WTC11 (cell line): ENCODE data around the gene FCHSD2. TPM values are rescaled to one million over a fixed set of nuclear protein-coding genes. Genes with fewer than 3 reads are reported as not detected.
A peak's percentile ranks its signal among the peaks of the same experiment; 100 is the strongest.

ENCODE experiments used
- ATAC-seq: fragments of 200-7000 bp; cut with Tn5 transposase; 2 replicates; pipeline ENCODE4 v1.10.0; 2021; ENCODE audit warnings: mild to moderate bottlenecking, moderate library complexity
- CTCF ChIA-PET: fragments of 300-600 bp; sonication (Branson Sonifier 250); formaldehyde crosslinking; loops from one replicate; lab custom pipeline; 2021; ENCODE audit warnings: antibody characterized with exemption; lab: Charles Lee
- POLR2A ChIA-PET: fragments of 350-600 bp; sonication (Branson Sonifier 250); formaldehyde crosslinking; loops from one replicate; lab custom pipeline; 2021; ENCODE audit warnings: antibody characterized with exemption; lab: Charles Lee
- DNase-seq: peaks from one replicate; pipeline ENCODE4 v3.0.0; 2021; ENCODE audit warnings: low spot score
- H3K27ac Mint-ChIP-seq: 2 replicates; pipeline ENCODE4 v1.8.0; 2021; ENCODE audit warnings: mixed read lengths
- H3K27me3 Mint-ChIP-seq: 2 replicates; pipeline ENCODE4 v1.8.0; 2021; ENCODE audit warnings: low read depth, mild to moderate bottlenecking, moderate library complexity, mixed read lengths
- H3K36me3 Mint-ChIP-seq: 2 replicates; pipeline ENCODE4 v1.8.0; 2021; ENCODE audit warnings: mixed read lengths
- H3K4me1 Mint-ChIP-seq: 2 replicates; pipeline ENCODE4 v1.8.0; 2022; ENCODE audit warnings: mixed read lengths
- H3K4me3 Mint-ChIP-seq: 2 replicates; pipeline ENCODE4 v1.8.0; 2021; ENCODE audit warnings: mild to moderate bottlenecking, moderate library complexity, mixed read lengths
- H3K9me3 Mint-ChIP-seq: 2 replicates; pipeline ENCODE4 v1.8.0; 2021; ENCODE audit warnings: mixed read lengths
- E2F1 ChIP-seq: sonication (generic); formaldehyde crosslinking; IDR thresholded peaks from 2 replicates; pipeline ENCODE4 v1.8.0; 2022; ENCODE audit warnings: mild to moderate bottlenecking, missing genetic modification reagents
- ELF4 ChIP-seq: sonication (generic); formaldehyde crosslinking; IDR thresholded peaks from 2 replicates; pipeline ENCODE4 v1.8.1; 2022; ENCODE audit warnings: low read depth, mild to moderate bottlenecking, moderate library complexity, missing genetic modification reagents
- FOXK1 ChIP-seq: sonication (generic); formaldehyde crosslinking; IDR thresholded peaks from 2 replicates; pipeline ENCODE4 v1.8.0; 2022; ENCODE audit warnings: mild to moderate bottlenecking, moderate library complexity, missing genetic modification reagents
- GABPB1 ChIP-seq: sonication (generic); formaldehyde crosslinking; IDR thresholded peaks from 2 replicates; pipeline ENCODE4 v1.8.1; 2023; ENCODE audit warnings: mild to moderate bottlenecking, missing genetic modification reagents
- KAT7 ChIP-seq: sonication (generic); formaldehyde crosslinking; IDR thresholded peaks from 2 replicates; pipeline ENCODE4 v1.8.1; 2023; ENCODE audit warnings: missing genetic modification reagents, mild to moderate bottlenecking, borderline replicate concordance
- MAX ChIP-seq: sonication (generic); formaldehyde crosslinking; IDR thresholded peaks from 2 replicates; pipeline ENCODE4 v1.8.0; 2022; ENCODE audit warnings: mild to moderate bottlenecking, missing genetic modification reagents
- MXD4 ChIP-seq: fragments of 250-450 bp; sonication (Bioruptor Pico); IDR thresholded peaks from 2 replicates; pipeline ENCODE4 v1.8.0; 2021; ENCODE audit warnings: mild to moderate bottlenecking, moderate library complexity, borderline replicate concordance
- NFE2L1 ChIP-seq: sonication (generic); formaldehyde crosslinking; IDR thresholded peaks from 2 replicates; pipeline ENCODE4 v1.8.1; 2023; ENCODE audit warnings: missing genetic modification reagents
- PRDM15 ChIP-seq: sonication (generic); formaldehyde crosslinking; IDR thresholded peaks from 2 replicates; pipeline ENCODE4 v1.8.0; 2022; ENCODE audit warnings: missing genetic modification reagents
- RELA ChIP-seq: sonication (generic); formaldehyde crosslinking; IDR thresholded peaks from 2 replicates; pipeline ENCODE4 v1.8.1; 2022; ENCODE audit warnings: missing genetic modification reagents, mild to moderate bottlenecking, borderline replicate concordance
- RORB ChIP-seq: fragments of 250-450 bp; sonication (Bioruptor Pico); IDR thresholded peaks from 2 replicates; pipeline ENCODE4 v1.9.0; 2021; ENCODE audit warnings: mild to moderate bottlenecking
- SP1 ChIP-seq: sonication (generic); formaldehyde crosslinking; conservative IDR thresholded peaks from 2 replicates; pipeline ENCODE4 v1.8.1; 2022; ENCODE audit warnings: missing genetic modification reagents
- TEAD1 ChIP-seq: sonication (generic); formaldehyde crosslinking; IDR thresholded peaks from 2 replicates; pipeline ENCODE4 v1.8.0; 2022; ENCODE audit warnings: mild to moderate bottlenecking, missing genetic modification reagents
- ZNF396 ChIP-seq: fragments of 250-450 bp; sonication (Bioruptor Pico); IDR thresholded peaks from 2 replicates; pipeline ENCODE4 v1.8.0; 2021; ENCODE audit warnings: mild to moderate bottlenecking, moderate library complexity, borderline replicate concordance
- total RNA-seq: library from RNA; stranded (reverse); gene quantifications from 3 replicates; pipeline ENCODE4 v1.2.3, GENCODE V29; 2021
- TF ChIP-seq, protein P1 (sequence below): fragments of 250-450 bp; sonication (Bioruptor Pico); IDR thresholded peaks from 2 replicates; pipeline ENCODE4 v1.9.0; 2021; ENCODE audit warnings: mild to moderate bottlenecking
- TF ChIP-seq, protein P2 (sequence below): fragments of 200-600 bp; IDR thresholded peaks from 2 replicates; pipeline ENCODE4 v1.8.0; 2022; ENCODE audit warnings: antibody characterized with exemption

FCHSD2 gene
- total RNA-seq, 1 experiment from 2014 or later = 10.1 TPM

- Mint-ChIP-seq H3K36me3 (no peaks in the 10 kb centered on the region), H3K4me1 (peaks cover 9% of the 10 kb centered on the region), H3K27ac (no peak overlapping the region), H3K9me3 (no peaks in the 10 kb centered on the region), H3K4me3 (no peak overlapping the region), H3K27me3 (peaks cover 6% of the 10 kb centered on the region)
- DNase-seq (no peak), ATAC-seq (no peak)
- ChIA-PET POLR2A (no interaction called here), CTCF (interaction anchor here (0.5 to 8.7 kb wide), 22 partner anchors 12 to 410 kb away, joined by 3 to 83 read pairs (median 5); partner anchors contain the start of gene STARD10)
- no peak for TF ChIP-seq KAT7 (CRISPR knock-in tag)
- TF ChIP-seq ZNF396 = no peak
- no peak for TF ChIP-seq TEAD1
- no peak for TF ChIP-seq NFE2L1 (CRISPR knock-in tag)
- no peak for TF ChIP-seq SP1
- no peak for TF ChIP-seq GABPB1 (CRISPR knock-in tag)
- no peak for TF ChIP-seq FOXK1 (CRISPR knock-in tag)
- no peak for TF ChIP-seq ELF4 (CRISPR knock-in tag)
- no peak for TF ChIP-seq RELA
Measured at GRCh38 chr11:72832301-72833082, 309.6 kb downstream of the FCHSD2 start.

- ATAC-seq (peak; percentile 97), DNase-seq (peak; percentile 90)
- Mint-ChIP-seq H3K4me1 (peaks cover 9% of the 10 kb centered on the region), H3K27me3 (peaks cover 6% of the 10 kb centered on the region), H3K27ac (no peak overlapping the region), H3K4me3 (no peak overlapping the region), H3K36me3 (no peaks in the 10 kb centered on the region), H3K9me3 (no peaks in the 10 kb centered on the region)
- ChIA-PET CTCF (interaction anchor here (0.5 to 8.7 kb wide), 24 partner anchors 13 to 414 kb away, joined by 3 to 83 read pairs (median 5); partner anchors contain the start of gene STARD10), POLR2A (no interaction called here)
- no peak for TF ChIP-seq PRDM15 (CRISPR knock-in tag)
- TF ChIP-seq RORB = no peak
- TF ChIP-seq, protein P1, sequence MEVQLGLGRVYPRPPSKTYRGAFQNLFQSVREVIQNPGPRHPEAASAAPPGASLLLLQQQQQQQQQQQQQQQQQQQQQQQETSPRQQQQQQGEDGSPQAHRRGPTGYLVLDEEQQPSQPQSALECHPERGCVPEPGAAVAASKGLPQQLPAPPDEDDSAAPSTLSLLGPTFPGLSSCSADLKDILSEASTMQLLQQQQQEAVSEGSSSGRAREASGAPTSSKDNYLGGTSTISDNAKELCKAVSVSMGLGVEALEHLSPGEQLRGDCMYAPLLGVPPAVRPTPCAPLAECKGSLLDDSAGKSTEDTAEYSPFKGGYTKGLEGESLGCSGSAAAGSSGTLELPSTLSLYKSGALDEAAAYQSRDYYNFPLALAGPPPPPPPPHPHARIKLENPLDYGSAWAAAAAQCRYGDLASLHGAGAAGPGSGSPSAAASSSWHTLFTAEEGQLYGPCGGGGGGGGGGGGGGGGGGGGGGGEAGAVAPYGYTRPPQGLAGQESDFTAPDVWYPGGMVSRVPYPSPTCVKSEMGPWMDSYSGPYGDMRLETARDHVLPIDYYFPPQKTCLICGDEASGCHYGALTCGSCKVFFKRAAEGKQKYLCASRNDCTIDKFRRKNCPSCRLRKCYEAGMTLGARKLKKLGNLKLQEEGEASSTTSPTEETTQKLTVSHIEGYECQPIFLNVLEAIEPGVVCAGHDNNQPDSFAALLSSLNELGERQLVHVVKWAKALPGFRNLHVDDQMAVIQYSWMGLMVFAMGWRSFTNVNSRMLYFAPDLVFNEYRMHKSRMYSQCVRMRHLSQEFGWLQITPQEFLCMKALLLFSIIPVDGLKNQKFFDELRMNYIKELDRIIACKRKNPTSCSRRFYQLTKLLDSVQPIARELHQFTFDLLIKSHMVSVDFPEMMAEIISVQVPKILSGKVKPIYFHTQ (CRISPR knock-in tag) = no peak
- no peak for TF ChIP-seq MXD4 (CRISPR knock-in tag)
- TF ChIP-seq E2F1 (CRISPR knock-in tag) = no peak
- TF ChIP-seq, protein P2, sequence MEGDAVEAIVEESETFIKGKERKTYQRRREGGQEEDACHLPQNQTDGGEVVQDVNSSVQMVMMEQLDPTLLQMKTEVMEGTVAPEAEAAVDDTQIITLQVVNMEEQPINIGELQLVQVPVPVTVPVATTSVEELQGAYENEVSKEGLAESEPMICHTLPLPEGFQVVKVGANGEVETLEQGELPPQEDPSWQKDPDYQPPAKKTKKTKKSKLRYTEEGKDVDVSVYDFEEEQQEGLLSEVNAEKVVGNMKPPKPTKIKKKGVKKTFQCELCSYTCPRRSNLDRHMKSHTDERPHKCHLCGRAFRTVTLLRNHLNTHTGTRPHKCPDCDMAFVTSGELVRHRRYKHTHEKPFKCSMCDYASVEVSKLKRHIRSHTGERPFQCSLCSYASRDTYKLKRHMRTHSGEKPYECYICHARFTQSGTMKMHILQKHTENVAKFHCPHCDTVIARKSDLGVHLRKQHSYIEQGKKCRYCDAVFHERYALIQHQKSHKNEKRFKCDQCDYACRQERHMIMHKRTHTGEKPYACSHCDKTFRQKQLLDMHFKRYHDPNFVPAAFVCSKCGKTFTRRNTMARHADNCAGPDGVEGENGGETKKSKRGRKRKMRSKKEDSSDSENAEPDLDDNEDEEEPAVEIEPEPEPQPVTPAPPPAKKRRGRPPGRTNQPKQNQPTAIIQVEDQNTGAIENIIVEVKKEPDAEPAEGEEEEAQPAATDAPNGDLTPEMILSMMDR = peak; percentile 59
- TF ChIP-seq ZNF396 = no peak
- no peak for TF ChIP-seq NFE2L1 (CRISPR knock-in tag)
- peak; percentile 53 for TF ChIP-seq MAX
Measured at GRCh38 chr11:72831521-72832300, 310.4 kb downstream of the FCHSD2 start.
